GM18498 (cell line): ENCODE measurements around the gene CA10.

ENCODE experiments used
- ATAC-seq: cut with Tn5 transposase; IDR thresholded peaks from one replicate; pipeline ENCODE4 v1.9.1; 2021; ENCODE audit warnings: mild to moderate bottlenecking, moderate library complexity; ENCODE audit not compliant: unreplicated experiment

CA10 gene

GRCh38 chr17:51955245-51955644 lies 203.3 kb downstream of the CA10 start:
- ATAC-seq = no peak

- no peak for ATAC-seq
Observed at GRCh38 chr17:51954232-51954765, 204.2 kb downstream of the CA10 start.

DNA sequence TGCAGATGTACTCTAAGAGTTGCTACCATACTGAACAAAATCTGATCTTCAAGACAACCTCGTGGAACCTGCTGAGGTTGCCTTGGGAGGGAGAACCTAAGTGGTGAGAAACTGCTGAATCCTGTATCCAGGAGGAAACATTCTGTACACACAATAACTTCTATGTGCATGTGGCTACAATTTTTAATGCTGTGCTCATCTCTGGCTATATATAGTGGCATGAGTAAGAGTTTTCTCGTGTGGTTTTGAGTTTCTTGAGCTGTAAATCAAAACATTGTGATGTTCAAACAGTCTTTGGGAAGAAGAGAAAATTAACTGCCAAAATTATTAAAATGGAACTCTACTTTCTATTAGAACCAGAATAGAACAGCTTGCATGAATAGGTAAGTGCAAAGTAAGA lies 206.8 kb downstream of the CA10 start:
- no peak for ATAC-seq

GRCh38 chr17:51948128-51948527 lies 210.4 kb downstream of the CA10 start:
- no peak for ATAC-seq

DNA sequence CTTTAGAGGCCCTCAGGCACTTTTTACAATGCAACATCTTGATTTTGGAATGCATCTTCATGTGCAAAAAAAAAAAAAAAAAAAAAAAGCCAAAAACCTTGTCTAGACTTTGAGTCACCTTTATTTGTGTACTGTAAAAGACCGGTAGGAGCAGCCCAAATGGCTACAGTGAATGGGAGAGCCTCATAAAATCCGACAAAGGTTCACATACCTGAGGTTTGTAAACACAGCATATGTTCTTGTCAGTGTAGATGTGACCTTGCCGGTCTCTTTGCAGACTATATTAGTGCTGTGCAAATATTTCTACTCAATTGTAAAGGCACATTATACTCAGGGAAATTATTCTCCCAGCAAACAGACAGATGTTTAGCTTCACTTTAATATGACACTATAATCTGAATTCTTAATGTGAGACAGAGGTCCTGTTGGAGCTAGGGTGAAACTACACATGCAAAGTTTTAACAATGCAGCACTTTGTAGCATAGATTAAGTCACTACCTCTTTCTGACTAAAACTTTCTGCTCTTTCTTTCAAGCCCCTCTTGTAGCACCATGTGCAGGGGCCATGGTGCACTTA lies 211.3 kb downstream of the CA10 start:
- ATAC-seq = no peak

DNA sequence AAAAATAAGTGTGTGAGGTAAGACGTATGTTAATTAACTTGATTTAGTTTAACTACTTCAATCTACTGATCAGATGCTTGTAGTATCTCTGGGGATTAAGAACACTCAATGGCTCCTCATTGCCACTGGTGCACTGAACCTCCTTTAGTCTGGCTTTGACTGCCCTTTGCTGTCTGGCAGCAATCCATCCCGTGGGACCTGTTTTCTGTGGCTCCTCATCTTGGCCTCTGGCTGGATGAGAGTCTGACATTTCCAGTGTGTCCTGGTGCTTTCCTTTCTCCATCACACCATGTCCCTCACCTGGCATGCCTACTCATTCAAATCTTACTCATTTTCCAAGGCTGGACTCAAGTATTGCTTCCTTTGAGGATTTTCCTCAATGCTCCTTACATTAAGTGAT lies 212.2 kb downstream of the CA10 start:
- no peak for ATAC-seq

DNA sequence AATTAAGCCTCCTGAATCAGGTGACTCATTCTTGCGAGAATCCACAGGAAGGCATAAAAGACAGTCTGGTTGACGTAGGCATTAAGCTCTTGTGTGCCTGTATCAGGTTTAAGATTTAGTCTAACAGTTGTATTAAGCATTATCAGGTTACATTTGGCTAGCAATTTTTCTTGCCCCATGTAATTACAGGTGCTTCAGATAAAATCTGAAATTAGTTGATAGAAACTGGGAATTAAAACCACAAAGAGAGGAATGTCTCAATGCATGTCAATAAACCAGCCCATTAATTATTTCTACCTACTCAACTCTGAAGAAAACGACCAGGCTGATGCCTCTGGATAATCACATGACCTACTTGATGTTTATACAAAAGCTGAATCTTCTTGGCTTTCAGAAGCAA lies 217.2 kb downstream of the CA10 start:
- no peak for ATAC-seq

DNA sequence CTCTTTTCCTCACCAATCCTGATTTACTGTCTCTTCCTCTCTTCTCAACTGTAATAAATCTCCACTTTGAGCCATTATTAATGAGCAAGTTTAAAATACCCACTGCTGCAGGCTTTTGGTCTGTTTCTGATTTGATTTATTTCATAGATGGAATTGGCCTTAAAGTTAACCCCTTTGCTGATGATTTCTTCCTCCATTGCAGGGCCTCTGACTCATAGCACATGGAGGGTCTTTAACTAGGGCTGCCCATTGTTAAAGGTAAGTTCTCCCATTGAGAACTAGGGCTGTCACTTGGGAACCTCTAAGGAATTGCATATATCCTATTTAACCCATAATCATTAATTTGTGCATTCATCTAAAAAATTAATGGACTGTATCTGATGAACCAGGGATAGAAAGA lies 221.2 kb downstream of the CA10 start:
- no peak for ATAC-seq

DNA sequence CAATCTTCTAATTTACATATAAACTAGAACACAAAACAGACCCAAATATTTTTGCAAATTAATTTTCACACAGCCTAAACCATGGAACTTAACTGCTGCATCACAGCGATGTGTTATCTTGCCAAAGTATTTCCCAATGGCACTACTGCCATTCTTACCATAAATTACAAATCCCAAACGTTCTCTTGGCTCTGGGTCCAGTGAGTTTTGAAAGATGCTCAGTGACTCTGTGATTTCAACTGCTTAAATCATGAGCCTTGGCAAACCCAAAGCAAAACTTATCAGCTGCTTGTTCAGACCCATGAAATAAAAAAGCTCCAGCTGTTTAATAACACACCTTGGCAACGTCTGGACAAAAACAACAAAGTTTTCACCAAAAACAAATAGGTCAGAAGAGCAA lies 223.0 kb downstream of the CA10 start:
- no peak for ATAC-seq

- no peak for ATAC-seq
Observed at GRCh38 chr17:51933647-51934046, 224.9 kb downstream of the CA10 start.

GRCh38 chr17:51926448-51926847 lies 232.1 kb downstream of the CA10 start:
- no peak for ATAC-seq

DNA sequence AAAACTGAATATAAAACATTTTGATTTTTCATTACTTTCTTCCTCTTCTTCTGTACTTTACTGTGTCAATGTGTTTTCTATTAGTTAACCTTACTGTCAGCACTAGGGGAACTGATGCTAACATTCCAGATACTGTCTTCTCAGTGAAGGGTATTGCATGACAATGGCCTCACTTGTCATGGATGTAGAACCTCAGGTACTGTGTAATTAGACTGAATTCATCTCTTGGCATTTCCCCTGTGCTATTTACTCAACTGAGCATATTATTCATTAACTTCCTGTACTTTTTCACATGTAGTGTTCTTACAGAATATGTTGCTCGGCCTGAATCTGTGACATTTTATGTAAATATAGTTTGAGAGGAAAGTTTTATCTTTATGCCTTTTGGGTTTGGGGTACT lies 237.0 kb downstream of the CA10 start:
- no peak for ATAC-seq

- no peak for ATAC-seq
Observed at GRCh38 chr17:51914577-51914976, 243.9 kb downstream of the CA10 start.

GRCh38 chr17:51913491-51914205 lies 244.9 kb downstream of the CA10 start:
- no peak for ATAC-seq

GRCh38 chr17:51912939-51913338 lies 245.6 kb downstream of the CA10 start:
- no peak for ATAC-seq

DNA sequence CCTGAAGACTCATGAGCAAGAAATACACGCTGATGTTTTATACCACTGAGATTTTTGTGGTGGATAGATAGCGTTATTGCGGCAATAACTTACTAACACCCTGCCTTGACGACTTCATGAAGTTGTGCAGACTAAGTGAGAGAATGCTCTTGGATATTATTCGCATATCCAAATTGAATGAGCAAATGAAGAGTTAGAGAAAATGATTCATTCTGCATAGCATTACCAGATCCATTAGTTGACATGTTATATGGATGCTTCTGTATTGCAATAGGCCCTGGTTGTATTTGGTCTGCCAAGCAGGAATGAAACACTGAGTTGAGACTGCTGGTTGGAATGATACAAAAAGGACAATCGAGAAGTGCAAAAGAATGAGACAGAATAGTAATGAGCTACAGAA lies 247.3 kb downstream of the CA10 start:
- ATAC-seq = no peak

DNA sequence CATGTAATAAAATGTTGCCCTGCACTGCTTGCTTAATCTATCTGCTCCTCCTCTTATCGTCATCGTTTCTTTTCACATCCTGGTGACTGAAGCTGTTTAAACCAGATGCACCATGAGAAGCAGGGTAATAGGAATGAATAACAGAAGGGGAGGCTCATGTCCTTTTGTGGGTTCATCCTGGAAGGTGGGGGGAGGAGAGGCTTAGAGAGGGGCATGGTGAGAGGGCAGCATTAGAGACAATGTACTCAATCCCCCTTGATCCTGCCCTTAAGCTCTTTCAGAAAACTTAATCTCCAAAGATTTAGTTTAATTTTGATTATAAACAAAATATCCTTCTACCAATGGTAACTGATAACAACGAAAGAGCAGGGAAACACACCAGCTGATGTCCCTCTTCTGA lies 248.5 kb downstream of the CA10 start:
- no peak for ATAC-seq

GRCh38 chr17:51908841-51909537 lies 249.5 kb downstream of the CA10 start:
- ATAC-seq = peak; percentile 44

GRCh38 chr17:51907041-51907440 lies 251.5 kb downstream of the CA10 start:
- ATAC-seq = no peak

DNA sequence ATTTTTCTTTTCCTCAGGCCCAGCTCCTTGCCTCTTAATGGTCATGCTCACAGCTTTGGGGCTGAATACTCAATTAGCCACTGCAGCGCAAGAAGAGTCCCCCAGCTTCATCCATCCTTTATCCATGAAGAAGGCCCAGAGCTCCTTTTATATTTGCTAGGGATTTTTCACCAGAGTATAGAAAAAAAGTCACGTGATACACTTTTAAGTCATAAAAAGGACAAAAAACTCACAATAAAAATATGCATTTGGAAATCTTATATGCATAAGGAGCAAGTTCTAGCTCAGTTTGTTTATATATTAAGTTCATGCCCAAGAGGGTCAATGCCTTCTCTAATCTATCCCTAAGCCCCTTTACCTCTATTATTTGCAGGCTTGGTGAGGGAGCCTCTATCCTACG lies 254.1 kb downstream of the CA10 start:
- no peak for ATAC-seq

- no peak for ATAC-seq
Observed at GRCh38 chr17:51901242-51901641, 257.3 kb downstream of the CA10 start.

GRCh38 chr17:51891936-51892335 lies 266.6 kb downstream of the CA10 start:
- no peak for ATAC-seq
